HG03520 (cell line): ENCODE data around the gene TMEM52.
"Not testable (repeated sequence)": the region's sequence is repeated elsewhere in the genome, so short reads cannot be mapped to it uniquely, and the experiment has no call there.

ENCODE experiments used
- ATAC-seq: cut with Tn5 transposase; IDR thresholded peaks from one replicate; pipeline ENCODE4 v1.9.1; 2021; ENCODE audit warnings: mild to moderate bottlenecking, moderate library complexity; ENCODE audit not compliant: unreplicated experiment

The TMEM52 gene

GRCh38 chr1:1895456-1896336 lies 23.4 kb downstream of the TMEM52 start:
- ATAC-seq = no peak

DNA sequence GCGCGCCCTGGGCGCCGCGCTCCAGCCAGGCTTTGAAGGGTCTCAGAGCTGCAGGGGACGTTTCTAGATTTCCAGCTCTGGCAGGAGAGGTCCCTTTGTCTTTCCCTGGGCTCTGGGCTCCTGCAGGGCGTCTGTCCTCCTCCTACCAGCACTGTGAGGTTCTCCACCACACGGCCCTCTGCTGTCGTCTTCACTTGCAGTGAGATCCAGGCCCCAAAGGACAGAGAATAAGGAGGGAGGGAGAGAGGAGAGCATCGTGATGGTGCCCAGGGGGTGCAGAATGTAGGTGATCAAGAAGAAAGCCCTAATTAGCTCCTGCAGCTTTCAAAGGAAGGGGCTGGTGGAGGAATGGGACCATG lies 24.0 kb downstream of the TMEM52 start:
- ATAC-seq = no peak

DNA sequence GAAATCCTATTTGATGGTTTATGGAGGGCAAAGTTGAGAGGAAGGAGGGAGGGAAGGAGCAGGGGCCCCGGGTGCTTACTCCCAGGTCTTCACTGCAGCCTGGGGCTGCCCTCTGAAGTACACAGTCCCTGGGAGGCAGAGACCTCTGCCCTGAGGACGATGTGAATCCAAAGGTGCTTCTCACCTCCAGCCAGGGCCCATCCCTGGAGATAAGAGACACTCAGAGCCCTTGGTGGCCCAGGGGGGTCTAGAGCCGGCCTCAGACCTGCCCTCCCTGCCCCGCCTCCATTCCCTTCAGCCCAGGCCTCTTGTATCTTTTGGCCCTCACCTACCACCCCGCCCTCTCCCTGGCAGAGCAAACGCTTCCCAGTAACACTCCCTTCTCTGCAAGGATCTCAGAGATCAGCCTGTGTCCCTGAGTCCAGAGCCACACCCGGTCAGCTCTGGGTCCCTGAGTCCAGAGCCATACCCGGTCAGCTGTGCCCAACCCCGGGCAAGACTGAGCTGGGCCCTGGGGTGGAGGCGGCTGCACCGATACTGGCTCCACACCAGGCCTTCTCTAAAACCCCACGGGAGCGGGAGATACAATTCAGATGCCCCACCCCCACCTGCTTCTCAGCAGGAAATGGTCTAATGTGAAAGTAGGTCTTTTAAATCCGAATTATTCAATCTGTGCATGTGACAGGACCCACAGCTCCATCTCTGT lies 24.6 kb downstream of the TMEM52 start:
- ATAC-seq = no peak

- no peak for ATAC-seq
Observed at GRCh38 chr1:1893997-1894353, 25.1 kb downstream of the TMEM52 start.

- ATAC-seq = no peak
Observed at GRCh38 chr1:1893291-1893985, 25.6 kb downstream of the TMEM52 start.

DNA sequence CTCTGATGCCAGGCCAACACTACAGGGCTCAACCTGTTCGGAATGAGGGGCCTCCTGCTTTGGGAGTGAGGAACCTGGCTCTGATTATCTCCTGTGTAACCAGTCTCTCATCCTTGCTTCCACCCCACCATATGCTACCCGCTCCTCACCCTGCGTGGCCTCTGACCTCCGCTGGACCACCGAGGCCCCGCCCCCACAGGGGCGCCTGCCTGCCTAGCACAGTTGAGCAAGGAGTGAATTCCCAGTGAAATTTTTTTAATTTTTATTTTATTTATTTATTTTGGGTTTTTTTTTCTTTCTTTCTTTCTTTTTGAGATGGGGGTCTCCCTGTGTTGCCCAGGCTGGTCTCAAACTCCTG lies 26.3 kb downstream of the TMEM52 start:
- ATAC-seq = no peak

DNA sequence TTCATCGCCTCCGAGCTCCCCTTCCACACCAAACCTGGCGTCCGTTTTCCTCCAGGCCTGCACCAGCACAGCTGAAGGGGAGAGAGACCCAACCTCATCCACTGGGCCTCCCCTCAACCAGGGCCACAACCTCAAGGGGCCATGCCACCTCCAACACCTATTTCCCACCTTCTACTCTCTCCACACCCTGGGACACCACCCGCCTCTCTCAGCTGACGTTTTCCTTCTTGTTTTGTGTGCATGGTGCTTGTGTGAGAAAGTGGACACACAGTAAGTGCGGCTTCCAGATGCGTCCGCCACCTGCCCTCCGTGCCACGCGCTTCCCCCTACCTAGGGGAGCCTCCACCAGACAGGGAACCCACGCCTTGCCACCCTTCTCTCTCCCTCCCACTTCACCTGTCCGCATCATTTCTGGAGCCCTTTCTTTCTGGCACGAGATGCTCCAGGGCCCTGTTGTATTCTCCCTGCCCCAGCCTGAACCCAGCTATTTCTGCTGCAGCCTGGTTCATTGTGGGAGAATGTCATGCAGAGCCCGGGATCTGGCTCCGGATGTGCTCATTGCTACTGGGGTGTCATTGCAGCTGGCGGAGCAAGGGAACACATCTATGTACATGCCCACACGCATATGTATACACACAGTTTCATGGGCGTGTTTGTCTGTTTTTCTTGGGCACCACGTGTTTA lies 26.9 kb downstream of the TMEM52 start:
- ATAC-seq = no peak

DNA sequence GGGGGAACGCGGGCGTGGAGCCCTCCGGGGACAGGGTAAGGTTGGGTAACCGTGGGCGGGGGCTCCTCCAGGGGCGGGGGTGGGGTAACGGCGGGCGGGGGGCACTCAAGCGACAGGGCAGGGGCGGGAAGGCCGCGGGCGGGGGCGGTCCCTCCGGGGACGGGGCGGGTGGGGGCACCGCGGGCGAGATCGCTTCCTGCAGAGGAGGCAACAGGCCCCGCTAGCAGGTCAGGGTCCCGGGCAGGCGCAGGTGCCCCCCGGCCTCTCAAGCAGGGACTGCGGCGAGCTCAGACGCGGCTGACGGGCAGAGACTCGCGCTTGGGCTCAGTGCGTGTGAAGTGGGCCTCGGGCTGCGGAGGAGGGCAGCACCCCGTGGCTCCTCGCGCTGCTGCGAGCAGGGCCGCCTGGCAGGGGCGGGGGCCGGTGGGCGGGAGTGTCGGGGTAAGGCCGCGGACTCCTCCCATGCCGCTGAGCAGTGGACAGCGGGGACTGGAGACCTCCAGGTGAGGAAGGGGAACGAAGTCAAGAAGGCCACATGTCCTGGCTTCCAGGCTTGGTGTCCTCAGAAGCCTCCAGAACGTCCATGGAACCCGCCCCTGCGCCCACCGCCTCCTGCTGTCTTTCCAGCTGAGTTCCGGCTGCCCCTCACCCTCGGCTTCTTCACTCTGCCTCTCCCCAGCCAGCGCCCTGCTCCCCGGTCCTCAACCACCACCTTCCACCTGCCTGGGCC lies 27.6 kb downstream of the TMEM52 start:
- peak; percentile 25 for ATAC-seq

DNA sequence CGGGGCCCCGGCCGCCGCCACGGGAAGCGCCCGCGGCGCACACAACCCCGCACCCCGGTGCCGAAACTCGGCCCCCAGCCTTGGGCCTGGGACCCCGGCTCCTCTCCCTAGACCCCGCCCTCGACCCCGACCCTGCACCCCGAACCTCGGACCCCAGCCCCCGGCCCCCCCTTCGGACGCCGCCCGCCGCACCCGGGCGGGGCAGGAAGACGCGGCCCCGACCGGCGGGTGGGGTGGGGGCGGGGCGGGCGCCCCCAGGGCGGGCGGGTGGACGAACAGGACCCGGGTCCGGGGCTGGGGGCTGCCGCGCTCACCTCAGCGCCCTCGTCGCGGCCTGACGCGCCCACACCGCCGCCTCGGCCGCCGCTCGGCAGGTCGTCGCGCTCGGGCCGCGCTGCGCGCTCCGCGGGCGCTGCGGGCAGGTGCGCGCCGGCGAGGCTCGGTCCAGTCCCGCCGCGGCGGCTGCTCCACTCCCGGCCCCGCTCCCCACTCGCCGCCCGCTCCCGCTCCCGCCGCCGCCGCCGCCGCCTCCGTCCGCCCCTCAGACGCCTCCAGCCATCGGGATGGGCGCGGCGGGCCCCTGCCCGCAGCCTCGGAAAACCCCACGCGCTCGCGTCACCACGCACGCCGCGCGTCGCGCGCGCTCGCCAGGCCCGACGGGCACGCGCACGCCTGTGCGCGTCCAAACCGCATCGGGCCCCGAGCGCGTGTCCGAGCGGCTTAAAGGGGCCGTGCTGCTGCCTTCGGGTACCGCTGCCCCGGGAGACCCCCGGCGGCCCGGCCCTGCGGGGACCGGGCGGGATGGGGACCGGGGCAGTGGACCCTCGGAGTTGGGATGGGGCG lies 28.4 kb downstream of the TMEM52 start, which contains the start of gene GNB1:
Gene GNB1, minus strand, starts transcription at position 582 of the 843 bp plus-strand sequence. CDS start 65,634 bp downstream, outside the sequence.
- ATAC-seq = peak; percentile 59

DNA sequence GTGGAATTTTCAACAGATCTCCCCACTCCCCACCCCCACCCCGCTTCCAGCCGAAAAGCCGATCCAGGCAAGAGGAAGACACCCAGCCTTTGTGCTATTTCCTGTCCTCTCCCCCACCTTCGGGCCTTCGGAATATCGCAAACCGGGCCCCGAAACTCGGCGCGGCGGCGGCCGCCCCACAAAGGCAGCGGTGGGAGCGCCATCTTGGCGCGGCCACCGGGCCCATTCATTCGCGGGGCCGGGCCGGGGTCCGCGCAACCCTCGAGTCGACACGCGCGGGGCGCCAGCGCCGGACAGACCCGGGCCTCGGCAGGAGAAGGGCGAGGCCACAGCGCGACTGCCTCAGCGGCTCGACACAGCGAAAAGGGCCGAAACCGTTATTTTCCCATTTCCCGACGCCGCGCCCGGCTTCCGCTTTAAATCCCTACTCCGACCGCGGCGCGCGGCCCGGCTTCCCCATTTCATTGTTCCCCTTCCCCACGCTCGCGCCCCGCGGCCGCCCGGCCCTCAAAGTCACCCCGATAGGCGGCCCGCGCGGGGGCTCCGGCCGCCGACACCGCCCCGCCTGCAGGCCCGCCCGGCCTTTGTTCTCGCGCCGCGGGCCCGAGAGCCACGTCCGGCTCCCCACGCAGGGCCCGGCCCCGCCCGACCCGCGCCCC lies 29.1 kb downstream of the TMEM52 start:
- peak; percentile 23 for ATAC-seq

GRCh38 chr1:1889090-1889750 lies 29.9 kb downstream of the TMEM52 start:
- no peak for ATAC-seq

DNA sequence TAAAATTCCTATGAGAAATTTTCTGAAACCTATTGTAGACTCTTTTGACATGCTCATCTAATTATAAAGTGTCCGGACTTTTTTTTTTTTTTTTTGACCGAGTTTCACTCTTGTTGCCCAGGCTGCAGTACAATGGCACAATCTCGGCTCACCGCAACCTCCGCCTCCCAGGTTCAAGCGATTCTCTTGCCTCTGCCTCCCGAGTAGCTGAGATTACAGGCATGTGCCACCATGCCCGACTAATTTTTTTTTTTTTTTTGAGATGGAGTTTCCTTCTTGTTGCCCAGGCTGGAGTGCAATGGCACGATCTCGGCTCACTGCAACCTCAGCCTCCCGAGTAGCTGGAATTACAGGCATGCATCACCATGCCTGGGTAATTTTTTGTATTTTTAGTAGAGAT lies 35.2 kb downstream of the TMEM52 start:
- not testable (repeated sequence) for ATAC-seq

- no peak for ATAC-seq
Observed at GRCh38 chr1:1883092-1883873, 35.8 kb downstream of the TMEM52 start.

GRCh38 chr1:1881727-1882126 lies 37.4 kb downstream of the TMEM52 start:
- ATAC-seq = no peak

GRCh38 chr1:1880617-1881312 lies 38.3 kb downstream of the TMEM52 start:
- ATAC-seq = no peak

- no peak for ATAC-seq
Observed at GRCh38 chr1:1879942-1880341, 39.1 kb downstream of the TMEM52 start.

DNA sequence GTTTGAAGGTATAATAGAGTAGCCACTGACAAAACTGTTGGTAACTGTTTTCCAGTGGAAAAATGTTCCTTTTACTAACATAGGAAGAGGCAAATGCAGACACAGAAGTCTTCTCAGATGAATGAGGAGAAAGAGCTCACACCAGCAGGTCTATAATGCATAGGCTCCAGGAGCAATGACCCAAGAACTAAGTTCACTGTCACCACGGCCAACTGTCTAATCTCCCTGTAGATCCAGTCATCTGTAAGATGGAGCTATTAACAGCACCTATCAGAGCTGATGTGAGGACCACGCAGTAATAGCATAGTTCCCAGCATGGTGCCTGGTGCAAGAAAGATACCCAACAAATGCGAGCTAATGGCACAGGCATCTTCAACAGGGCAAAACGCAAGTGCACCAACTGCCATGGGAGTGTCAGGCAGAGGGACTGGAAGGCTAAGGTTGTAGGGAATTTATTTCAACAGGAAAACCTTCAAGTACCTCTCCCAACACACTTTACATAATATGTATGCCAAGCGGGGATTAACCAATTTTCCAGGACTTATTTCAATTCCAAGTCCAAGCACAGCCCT lies 41.1 kb downstream of the TMEM52 start:
- ATAC-seq = no peak
